HG02981 (cell line): ENCODE data around the gene CD7.
"Not testable (repeated sequence)": the region's sequence is repeated elsewhere in the genome, so short reads cannot be mapped to it uniquely, and the experiment has no call there.

ENCODE experiments used
- ATAC-seq: cut with Tn5 transposase; IDR thresholded peaks from one replicate; pipeline ENCODE4 v1.9.1; 2021; ENCODE audit warnings: mild to moderate bottlenecking, moderate library complexity; ENCODE audit not compliant: unreplicated experiment

Gene CD7

GRCh38 chr17:82347994-82348393, 30.6 kb upstream of the CD7 start:
- not testable (repeated sequence) for ATAC-seq

GRCh38 chr17:82346342-82347300, 29.2 kb upstream of the CD7 start:
- ATAC-seq = no peak

GRCh38 chr17:82345151-82345976, 28.0 kb upstream of the CD7 start:
- no peak for ATAC-seq

GRCh38 chr17:82344175-82344907, 26.9 kb upstream of the CD7 start:
- no peak for ATAC-seq

- ATAC-seq = no peak
Observed at GRCh38 chr17:82343560-82343959, 26.2 kb upstream of the CD7 start.

GRCh38 chr17:82342361-82343079, 25.1 kb upstream of the CD7 start:
- no peak for ATAC-seq

- no peak for ATAC-seq
Observed at GRCh38 chr17:82339634-82340580, 22.5 kb upstream of the CD7 start.

GRCh38 chr17:82338858-82339633, 21.6 kb upstream of the CD7 start:
- no peak for ATAC-seq

GRCh38 chr17:82334622-82335394, 17.4 kb upstream of the CD7 start:
- ATAC-seq = no peak

GRCh38 chr17:82334204-82334621, 16.8 kb upstream of the CD7 start:
- ATAC-seq = no peak

GRCh38 chr17:82333279-82334171, 16.1 kb upstream of the CD7 start, which contains the start of gene SECTM1:
Gene SECTM1 (minus strand): TSS chr17:82333766. CDS start chr17:82327240, 6,526 bp downstream.
- ATAC-seq = no peak

- ATAC-seq = no peak
Observed at GRCh38 chr17:82332669-82333278, 15.4 kb upstream of the CD7 start.

- ATAC-seq = no peak
Observed at GRCh38 chr17:82331345-82331939, 14.0 kb upstream of the CD7 start.

GRCh38 chr17:82330322-82331239, 13.2 kb upstream of the CD7 start:
- no peak for ATAC-seq
